ENCODE results near the gene IRX5. TPM values are rescaled to one million over a fixed set of nuclear protein-coding genes. Genes with fewer than 3 reads are reported as not detected.

The IRX5 gene
- total RNA-seq, 6 experiments from 2014 or later: 4.5 to 5.7 (median 4.7) TPM

- Mint-ChIP-seq H3K9me3 (no peaks in the 10 kb centered on the region), H3K27ac (peak overlapping the region; percentile 78; the same call in 1 of the 2 replicates), H3K27me3 (ENCODE audit: insufficient read depth) (peaks cover 5% of the 10 kb centered on the region), H3K4me1 (ENCODE audit: low read depth) (peaks cover 29% of the 10 kb centered on the region), H3K4me3 (peak overlapping the region; percentile 89), H3K36me3 (ENCODE audit: low read depth) (peaks cover 24% of the 10 kb centered on the region)
- peak; percentile 39; the same call in 1 of the 2 replicates for TF ChIP-seq CTCF (IDR thresholded peaks at IDR 0.05)
- no peak for DNase-seq
These were observed 4.0 kb downstream of the IRX5 start for GRCh38 chr16:54934481-54935265.

DNA sequence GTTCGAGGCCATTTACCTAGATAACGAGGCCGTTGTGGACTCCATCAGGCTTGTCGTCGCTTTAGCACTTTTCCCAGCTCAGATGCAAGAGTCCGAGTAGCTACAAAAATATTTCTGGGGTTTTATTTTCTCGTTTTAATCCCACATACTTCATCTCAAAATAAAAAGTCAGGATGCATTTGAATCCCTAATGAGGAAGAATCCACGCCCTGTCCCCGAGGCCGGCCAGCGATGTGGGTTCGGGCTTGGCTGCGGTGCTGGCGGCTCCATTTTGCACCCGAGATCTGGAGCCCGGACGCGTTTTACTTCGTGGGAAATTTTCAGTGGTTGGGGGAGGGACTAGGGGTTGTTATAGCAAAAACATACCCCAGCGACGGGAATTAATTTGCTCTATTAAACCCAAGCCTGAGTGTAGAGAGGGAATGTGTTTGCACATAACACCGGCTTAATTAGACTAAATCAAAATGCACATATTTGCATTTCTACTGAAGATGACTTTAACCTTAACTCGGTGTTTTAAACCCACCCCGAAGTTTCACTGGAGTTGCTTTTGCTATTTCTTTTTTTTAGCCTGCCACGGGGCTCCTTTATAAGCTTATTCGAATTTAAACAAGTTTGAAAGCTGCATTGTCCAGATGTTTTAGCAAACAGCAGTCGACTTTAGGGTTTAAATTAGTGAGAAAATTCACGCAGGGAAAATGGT lies 4.8 kb downstream of the IRX5 start:
- Mint-ChIP-seq H3K27me3 (ENCODE audit: insufficient read depth) (peaks cover 5% of the 10 kb centered on the region), H3K4me1 (ENCODE audit: low read depth) (peaks cover 27% of the 10 kb centered on the region), H3K9me3 (no peaks in the 10 kb centered on the region), H3K4me3 (peak overlapping the region; percentile 89), H3K27ac (peak overlapping the region; percentile 78; the same call in 1 of the 2 replicates), H3K36me3 (ENCODE audit: low read depth) (peaks cover 24% of the 10 kb centered on the region)
- TF ChIP-seq CTCF (IDR thresholded peaks at IDR 0.05): 0 out of 2 replicates have a peak, but pooled peaks have one; percentile 18
- DNase-seq: no peak

DNA sequence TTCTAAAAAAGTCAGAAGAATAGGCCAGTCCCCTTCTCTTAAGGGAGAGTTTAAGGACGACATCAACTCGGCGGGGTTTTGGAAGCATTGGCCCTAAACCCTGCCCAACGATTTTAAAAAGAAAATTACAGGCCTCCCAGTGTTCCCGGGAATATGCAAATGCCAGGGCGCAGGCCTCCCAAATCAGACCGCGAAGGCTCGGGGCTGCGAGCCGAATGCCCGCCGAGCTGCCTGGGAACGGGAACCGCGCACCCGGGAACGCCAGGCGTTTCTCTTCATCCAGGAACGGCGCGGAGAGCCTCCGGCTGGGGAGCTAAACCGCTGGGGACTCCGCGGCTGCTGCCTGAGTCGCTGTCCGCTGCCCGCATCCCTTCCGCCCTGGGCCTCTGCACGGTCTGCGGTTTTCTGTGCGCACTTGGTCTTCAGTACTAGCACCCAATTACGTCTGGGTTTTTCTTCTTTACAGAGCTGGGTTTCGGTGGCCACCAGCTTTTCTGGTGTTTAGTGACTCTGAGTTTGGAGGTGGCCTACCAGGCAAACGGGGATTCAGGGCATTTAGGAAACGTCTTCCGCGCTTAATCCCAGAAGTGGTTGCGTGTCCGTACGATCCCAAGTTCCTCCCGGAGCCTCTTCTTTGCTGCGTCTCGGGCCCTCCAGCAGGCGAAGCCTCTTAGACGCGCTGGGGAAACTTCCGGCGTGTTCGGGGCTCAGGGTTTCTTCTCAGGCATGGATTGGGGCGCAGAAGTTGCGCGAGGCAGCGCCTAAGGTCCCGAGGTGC lies 5.7 kb downstream of the IRX5 start:
- peak; percentile 37 for DNase-seq
- H3K27me3 Mint-ChIP-seq (ENCODE audit: insufficient read depth): peaks cover 5% of the 10 kb centered on the region
- no peaks in the 10 kb centered on the region for H3K9me3 Mint-ChIP-seq
- H3K4me1 Mint-ChIP-seq (ENCODE audit: low read depth): peaks cover 27% of the 10 kb centered on the region
- no peak for TF ChIP-seq CTCF (IDR thresholded peaks at IDR 0.05)
- H3K4me3 Mint-ChIP-seq: peak overlapping the region; percentile 89
- H3K36me3 Mint-ChIP-seq (ENCODE audit: low read depth): peaks cover 24% of the 10 kb centered on the region
- peak overlapping the region; percentile 77; the same call in 1 of the 2 replicates for H3K27ac Mint-ChIP-seq

DNA sequence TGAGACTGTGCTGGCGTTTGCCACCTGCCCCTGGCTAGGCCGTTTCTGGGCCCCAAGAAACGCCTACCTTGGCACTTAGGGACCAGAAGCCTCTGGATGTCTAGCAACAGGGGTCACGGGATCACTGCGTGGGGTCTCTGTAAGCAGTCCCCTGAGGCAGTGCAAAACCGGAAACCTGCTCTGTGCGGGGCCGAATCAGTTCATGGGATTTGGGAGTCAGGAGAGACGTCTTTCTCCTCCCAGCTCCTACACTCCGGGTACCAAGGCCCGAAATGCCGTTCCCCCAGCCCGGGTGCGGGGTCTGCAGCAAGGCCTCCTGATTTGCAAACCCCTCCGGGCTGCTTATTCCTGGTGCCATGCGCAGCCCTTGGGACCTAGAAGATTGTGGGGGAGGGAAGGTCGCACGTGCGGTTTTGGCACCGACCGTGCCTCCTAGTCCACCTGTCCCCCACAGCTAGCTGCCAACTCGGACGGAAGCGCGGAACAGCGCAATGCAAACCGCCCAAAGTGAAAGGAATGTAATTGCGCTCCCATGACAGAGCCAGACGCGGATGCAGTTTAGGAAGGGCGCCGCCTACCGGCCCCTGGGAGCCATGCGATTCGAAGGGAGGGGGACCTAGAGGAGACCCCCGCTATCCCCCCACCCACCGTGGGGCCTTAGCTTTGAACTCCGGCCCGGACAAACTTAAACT lies 6.5 kb downstream of the IRX5 start:
- Mint-ChIP-seq H3K9me3 (no peaks in the 10 kb centered on the region), H3K4me1 (ENCODE audit: low read depth) (peaks cover 27% of the 10 kb centered on the region), H3K27ac (peak overlapping the region; percentile 77; the same call in 1 of the 2 replicates), H3K4me3 (peak overlapping the region; percentile 89; the same call in 1 of the 2 replicates), H3K36me3 (ENCODE audit: low read depth) (peaks cover 20% of the 10 kb centered on the region), H3K27me3 (ENCODE audit: insufficient read depth) (peaks cover 2% of the 10 kb centered on the region; the same call in 1 of the 2 replicates)
- peak; percentile 32 for DNase-seq
- peak; percentile 76; the same call in 1 of the 2 replicates for TF ChIP-seq CTCF (IDR thresholded peaks at IDR 0.05)

All from HFFc6 (cell line).